Naive thymus-derived CD4-positive, alpha-beta T cell (primary cell): ENCODE data around the gene PXDN. TPM values are rescaled to one million over a fixed set of nuclear protein-coding genes. Genes with fewer than 3 reads are reported as not detected.

Source experiments
- ATAC-seq: fragments of 150-1000 bp; cut with Tn5 transposase; 2 replicates; pipeline ENCODE4 v1.10.0; 2021; ENCODE audit warnings: mild to moderate bottlenecking, moderate library complexity
- CTCF ChIA-PET: fragments of 350-600 bp; sonication (Branson Sonifier 250); formaldehyde crosslinking; loops from one replicate; lab custom pipeline; 2021; ENCODE audit warnings: antibody characterized with exemption; lab: Charles Lee
- POLR2A ChIA-PET: fragments of 350-600 bp; sonication (Branson Sonifier 250); formaldehyde crosslinking; loops from one replicate; lab custom pipeline; 2021; ENCODE audit warnings: antibody characterized with exemption, inconsistent platforms; lab: Charles Lee
- DNase-seq, 9 donors: peaks; one replicate each; pipeline versions ENCODE4 v3.0.0 to v3.0.0-alpha.2; 2020 to 2022; ENCODE audit warnings: mixed read lengths in 1 of 9
- H3K27ac ChIP-seq: one replicate; pipeline ENCODE4 v1.7.0; 2013; ENCODE audit warnings: mild to moderate bottlenecking, low read depth, low read length, moderate library complexity
- H3K27me3 ChIP-seq, 2 donors: one replicate each; pipeline ENCODE4 v1.7.0; 2013; ENCODE audit warnings: low read length in 2 of 2, mild to moderate bottlenecking in 2 of 2, moderate library complexity in 2 of 2; ENCODE audit not compliant: control insufficient read depth in 2 of 2, insufficient read depth in 2 of 2
- H3K36me3 ChIP-seq, 3 experiments: 1 replicate in 2 of 3; 2 replicates in 1 of 3; pipeline ENCODE4 v1.7.0; 2013; ENCODE audit warnings: low read length in 3 of 3, mild to moderate bottlenecking in 3 of 3, moderate library complexity in 1 of 3; ENCODE audit not compliant: insufficient read depth in 3 of 3, control insufficient read depth in 2 of 3
- H3K4me1 ChIP-seq, 2 donors: one replicate each; pipeline ENCODE4 v1.7.0; 2013; ENCODE audit warnings: low read length in 2 of 2, mild to moderate bottlenecking in 2 of 2, moderate library complexity in 1 of 2; ENCODE audit not compliant: control insufficient read depth in 2 of 2, insufficient read depth in 2 of 2
- H3K4me3 ChIP-seq: 2 replicates; pipeline ENCODE4 v1.7.0; 2013; ENCODE audit warnings: mild to moderate bottlenecking, low read length
- H3K9me3 ChIP-seq, 3 experiments: 1 replicate in 2 of 3; 2 replicates in 1 of 3; pipeline ENCODE4 v1.7.0; 2013; ENCODE audit warnings: low read length in 3 of 3; ENCODE audit not compliant: control insufficient read depth in 2 of 3
- H3K27ac Mint-ChIP-seq, 9 donors: one replicate each; pipeline ENCODE4 v1.8.0; 2020 to 2022; ENCODE audit warnings: mixed read lengths in 9 of 9, mild to moderate bottlenecking in 8 of 9, moderate library complexity in 5 of 9, inconsistent platforms in 2 of 9
- H3K27me3 Mint-ChIP-seq, 5 donors: one replicate each; pipeline ENCODE4 v1.8.0; 2021 to 2022; ENCODE audit warnings: mixed read lengths in 5 of 5, mild to moderate bottlenecking in 1 of 5
- H3K36me3 Mint-ChIP-seq, 5 donors: one replicate each; pipeline ENCODE4 v1.8.0; 2020 to 2022; ENCODE audit warnings: mixed read lengths in 5 of 5, mild to moderate bottlenecking in 3 of 5, inconsistent platforms in 1 of 5
- H3K4me1 Mint-ChIP-seq, 7 donors: one replicate each; pipeline ENCODE4 v1.8.0; 2020 to 2022; ENCODE audit warnings: mixed read lengths in 7 of 7, mild to moderate bottlenecking in 3 of 7, inconsistent platforms in 1 of 7
- H3K4me3 Mint-ChIP-seq, 10 donors: one replicate each; pipeline ENCODE4 v1.8.0; 2020 to 2022; ENCODE audit warnings: mild to moderate bottlenecking in 10 of 10, mixed read lengths in 10 of 10, moderate library complexity in 6 of 10, inconsistent platforms in 2 of 10
- H3K9me3 Mint-ChIP-seq, 11 donors: one replicate each; pipeline ENCODE4 v1.8.0; 2020 to 2022; ENCODE audit warnings: mixed read lengths in 11 of 11, mild to moderate bottlenecking in 4 of 11, inconsistent platforms in 1 of 11, moderate library complexity in 1 of 11
- intact Hi-C, 2 donors: fragments of 100-400 bp; cut with micrococcal nuclease; formaldehyde crosslinking; loops; one replicate each; pipeline ENCODE4 v1.15.1; 2023
- polyA plus RNA-seq, 2 donors: library from polyadenylated mRNA; unstranded; fragments of 300-500 nt; fragmentation: Illumina TruSeq; gene quantifications; one replicate each; pipeline ENCODE4 v1.2.3, GENCODE V29; 2021
- total RNA-seq, 6 experiments: library from RNA in 5 of 6; stranded (reverse) in 5 of 6; gene quantifications; 1 replicate in 5 of 6; 2 replicates in 1 of 6; pipeline ENCODE4 v1.2.3 and lab custom pipeline; 2021 to 2026

PXDN gene
- total and polyA plus RNA-seq, 7 experiments from 2014 or later = 0.47 to 3.1 (median 1.00) TPM; not detected in 3

DNA sequence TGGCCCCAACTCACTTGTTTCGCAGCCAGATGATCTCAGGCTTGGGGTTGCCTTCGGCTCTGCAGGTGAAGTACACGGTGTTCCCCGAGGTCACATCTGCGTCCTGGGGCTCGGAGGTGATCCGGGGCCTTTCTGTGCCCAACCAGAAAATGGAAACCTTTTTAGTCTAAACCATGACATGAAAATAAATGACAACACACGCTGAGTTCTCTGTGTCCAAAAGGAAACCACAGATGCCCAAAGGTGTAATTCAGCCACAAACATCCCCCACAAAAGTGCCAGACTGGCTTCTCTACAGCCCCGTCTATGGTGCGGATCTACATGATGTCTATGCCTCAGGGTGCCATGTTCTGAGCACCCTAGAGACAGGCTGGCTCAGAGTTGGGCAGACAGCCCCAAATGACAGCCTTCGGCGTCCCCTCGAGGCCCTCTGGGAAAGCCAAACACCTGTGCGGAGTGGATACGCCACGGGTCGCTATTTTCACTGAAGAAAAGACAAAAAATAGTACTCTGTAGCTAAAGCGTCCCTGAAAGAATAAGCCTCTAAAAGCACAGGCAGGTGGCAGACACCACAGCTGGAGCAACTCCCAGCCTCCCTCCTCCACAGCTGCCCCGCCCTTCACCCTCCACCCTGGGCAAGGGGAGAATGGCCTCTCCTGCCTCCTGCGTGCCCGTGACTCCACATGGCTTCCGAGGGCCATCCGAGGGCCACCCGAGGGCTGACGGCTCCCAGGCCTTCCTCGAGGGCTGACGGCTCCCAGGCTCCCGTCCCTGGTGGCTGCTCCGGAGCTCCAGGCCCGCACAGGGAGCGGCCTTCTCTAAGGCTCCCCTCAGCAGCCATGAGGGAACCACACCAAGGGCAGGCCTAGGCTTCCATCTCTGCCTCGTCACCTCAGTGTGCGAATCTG is 67.1 kb downstream of the PXDN start:
- Histone ChIP-seq H3K27me3 (no peaks in the 10 kb centered on the region), H3K36me3 (no peaks in the 10 kb centered on the region), H3K27ac (no peak overlapping the region), H3K4me3 (no peak overlapping the region), H3K4me1 (no peaks in the 10 kb centered on the region), H3K9me3 (no peaks in the 10 kb centered on the region)
- H3K4me1 Mint-ChIP-seq = no peaks in the 10 kb centered on the region
- CTCF ChIA-PET = no interaction called here
- H3K9me3 Mint-ChIP-seq = no peaks in the 10 kb centered on the region
- H3K4me3 Mint-ChIP-seq = no peak overlapping the region
- no peaks in the 10 kb centered on the region for H3K36me3 Mint-ChIP-seq
- intact Hi-C loops = no loop called here
- POLR2A ChIA-PET = no interaction called here
- no peak overlapping the region for H3K27ac Mint-ChIP-seq
- no peak for DNase-seq
- peaks cover 0 to 20% (median 4%) of the 10 kb centered on the region in 5 donors for H3K27me3 Mint-ChIP-seq
- ATAC-seq = no peak

DNA sequence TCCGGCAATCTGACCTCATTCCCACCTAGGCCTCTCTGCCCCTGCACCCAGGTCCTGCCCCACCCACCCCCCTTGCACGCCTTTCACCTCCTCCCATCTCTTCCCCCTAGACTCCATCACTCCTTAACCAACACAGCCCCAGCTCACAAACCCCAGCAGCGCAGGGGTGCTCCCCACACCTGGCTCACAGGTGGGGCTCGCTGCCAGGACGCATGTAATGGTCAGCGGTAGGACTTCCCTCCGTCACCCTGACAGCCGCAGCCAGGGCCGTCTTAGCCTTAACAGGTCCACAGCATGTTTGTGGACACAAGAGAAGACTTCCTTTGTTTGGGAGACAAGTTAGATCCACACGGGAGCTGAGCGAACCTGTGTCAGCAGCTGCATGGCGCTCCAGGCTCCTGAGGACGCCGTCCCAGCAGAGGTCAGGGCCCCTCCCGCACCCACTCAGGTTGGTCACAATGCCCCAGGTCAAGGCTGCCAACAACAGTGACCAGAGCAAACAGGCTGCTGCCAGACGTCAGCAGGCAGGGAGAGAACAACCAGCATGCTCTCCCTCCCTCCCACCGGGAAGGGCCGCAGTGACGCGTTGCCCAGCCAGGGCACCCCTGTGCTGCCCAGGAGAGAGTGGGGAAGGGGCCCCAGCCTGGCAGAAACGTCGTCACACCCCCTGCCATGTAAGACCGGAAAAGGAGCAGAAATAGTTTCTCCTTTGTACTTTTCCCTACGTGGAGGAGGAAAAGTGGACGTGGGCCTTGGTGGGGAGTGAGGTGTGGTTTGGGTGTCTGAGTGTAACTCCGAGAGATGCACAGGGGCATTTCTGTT is 68.0 kb downstream of the PXDN start:
- CTCF ChIA-PET = no interaction called here
- H3K36me3 ChIP-seq = no peaks in the 10 kb centered on the region
- Mint-ChIP-seq H3K27me3 (peaks cover 0 to 20% (median 4%) of the 10 kb centered on the region in 5 donors), H3K4me3 (no peak overlapping the region), H3K4me1 (no peaks in the 10 kb centered on the region), H3K36me3 (no peaks in the 10 kb centered on the region), H3K9me3 (no peaks in the 10 kb centered on the region), H3K27ac (no peak overlapping the region)
- DNase-seq (no peak), ATAC-seq (no peak)
- no peaks in the 10 kb centered on the region for H3K27me3 ChIP-seq
- H3K9me3 ChIP-seq = no peaks in the 10 kb centered on the region
- H3K27ac ChIP-seq = no peak overlapping the region
- POLR2A ChIA-PET = no interaction called here
- H3K4me3 ChIP-seq = no peak overlapping the region
- intact Hi-C loops = no loop called here
- no peaks in the 10 kb centered on the region for H3K4me1 ChIP-seq

DNA sequence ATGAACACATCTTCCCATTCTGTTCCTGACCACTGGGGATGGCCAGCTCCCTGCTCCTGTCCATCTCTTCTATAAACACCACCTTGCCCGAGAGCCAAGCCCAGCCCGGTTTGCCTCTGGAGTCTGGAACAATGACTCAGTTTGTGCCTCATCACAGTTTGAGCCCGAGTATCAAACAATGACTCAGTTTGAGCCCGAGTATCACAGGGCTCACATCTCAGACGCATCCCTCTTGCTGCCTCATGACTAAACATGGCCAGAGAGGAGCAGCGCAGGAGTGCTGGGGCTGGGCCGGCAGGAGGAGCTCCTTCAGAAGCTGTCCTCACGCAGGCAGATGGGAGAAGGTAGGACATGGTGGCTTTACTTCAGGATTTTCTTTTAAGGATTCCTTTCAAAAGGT is 68.7 kb downstream of the PXDN start:
- Mint-ChIP-seq H3K27ac (no peak overlapping the region), H3K4me1 (no peaks in the 10 kb centered on the region), H3K27me3 (peaks cover 0 to 16% (median 4%) of the 10 kb centered on the region in 5 donors), H3K36me3 (no peaks in the 10 kb centered on the region), H3K4me3 (no peak overlapping the region), H3K9me3 (no peaks in the 10 kb centered on the region)
- Histone ChIP-seq H3K4me1 (no peaks in the 10 kb centered on the region), H3K9me3 (no peaks in the 10 kb centered on the region), H3K27me3 (no peaks in the 10 kb centered on the region), H3K27ac (no peak overlapping the region), H3K4me3 (no peak overlapping the region), H3K36me3 (no peaks in the 10 kb centered on the region)
- intact Hi-C loops = no loop called here
- ATAC-seq (no peak), DNase-seq (no peak)
- ChIA-PET CTCF (no interaction called here), POLR2A (no interaction called here)

DNA sequence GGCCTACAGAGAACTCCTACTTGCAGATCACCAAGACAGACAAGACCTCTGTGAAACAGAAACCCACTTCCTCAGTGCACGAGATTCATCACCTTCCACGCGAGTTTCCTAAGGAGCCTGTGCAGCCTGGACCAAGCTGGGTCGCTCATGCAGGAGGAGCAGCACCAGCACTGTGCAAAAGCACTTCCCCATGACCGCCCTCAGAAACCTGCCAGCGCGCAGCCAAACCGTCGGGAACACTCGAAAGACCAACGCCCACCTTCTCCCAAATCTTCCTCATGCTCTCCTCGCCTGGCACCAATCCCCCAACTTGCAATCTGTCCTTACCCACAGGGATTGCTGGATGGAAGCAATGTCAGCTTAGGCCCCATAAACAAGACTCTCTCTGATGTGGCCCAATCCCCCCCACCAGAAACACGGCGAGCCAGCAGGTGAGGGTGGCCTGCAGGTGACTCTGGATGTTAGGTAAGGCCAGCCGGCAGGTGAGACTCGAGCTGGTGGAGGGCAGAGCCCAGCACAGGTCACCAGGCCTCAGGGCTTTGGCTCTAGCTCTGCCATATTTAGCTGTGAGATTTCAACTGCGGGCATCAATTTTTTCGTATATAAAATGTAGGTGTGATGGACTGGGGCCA is 69.4 kb downstream of the PXDN start:
- Mint-ChIP-seq H3K4me1 (no peaks in the 10 kb centered on the region), H3K9me3 (no peaks in the 10 kb centered on the region), H3K27me3 (peaks cover 0 to 14% (median 4%) of the 10 kb centered on the region in 5 donors), H3K36me3 (no peaks in the 10 kb centered on the region), H3K27ac (no peak overlapping the region), H3K4me3 (no peak overlapping the region)
- ChIA-PET CTCF (no interaction called here), POLR2A (no interaction called here)
- DNase-seq = no peak
- H3K4me3 ChIP-seq = no peak overlapping the region
- no peak overlapping the region for H3K27ac ChIP-seq
- no peaks in the 10 kb centered on the region for H3K4me1 ChIP-seq
- no peaks in the 10 kb centered on the region for H3K27me3 ChIP-seq
- no peaks in the 10 kb centered on the region for H3K9me3 ChIP-seq
- no peaks in the 10 kb centered on the region for H3K36me3 ChIP-seq
- ATAC-seq = no peak
- intact Hi-C loops = no loop called here

DNA sequence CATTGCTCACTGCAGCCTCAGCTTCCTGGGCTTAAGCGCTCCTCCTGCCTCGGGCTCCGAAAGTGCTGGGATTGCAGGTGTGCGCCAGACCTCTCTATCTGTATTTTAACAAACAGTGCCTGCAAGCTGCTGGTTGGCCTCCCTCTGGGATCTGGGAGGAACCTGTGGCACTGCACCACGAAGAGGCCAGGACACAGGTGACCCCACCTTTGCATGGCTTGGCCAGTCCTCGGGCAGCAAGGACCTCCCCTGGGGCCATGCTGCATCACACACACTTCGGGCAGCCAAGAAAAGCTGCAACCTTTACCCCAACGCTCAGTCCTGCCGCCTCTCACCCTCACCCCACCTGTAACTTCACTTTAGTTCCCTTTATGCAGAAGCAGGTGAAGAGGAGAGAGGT is 70.0 kb downstream of the PXDN start:
- no peaks in the 10 kb centered on the region for H3K9me3 ChIP-seq
- peaks cover 0 to 14% (median 4%) of the 10 kb centered on the region in 5 donors for H3K27me3 Mint-ChIP-seq
- no peaks in the 10 kb centered on the region for H3K4me1 ChIP-seq
- H3K4me1 Mint-ChIP-seq = no peaks in the 10 kb centered on the region
- no peaks in the 10 kb centered on the region for H3K9me3 Mint-ChIP-seq
- ATAC-seq (no peak), DNase-seq (no peak)
- no peaks in the 10 kb centered on the region for H3K36me3 Mint-ChIP-seq
- POLR2A ChIA-PET = no interaction called here
- intact Hi-C loops = no loop called here
- H3K27ac Mint-ChIP-seq = no peak overlapping the region
- no peak overlapping the region for H3K27ac ChIP-seq
- no peaks in the 10 kb centered on the region for H3K36me3 ChIP-seq
- no peak overlapping the region for H3K4me3 Mint-ChIP-seq
- H3K4me3 ChIP-seq = no peak overlapping the region
- no peaks in the 10 kb centered on the region for H3K27me3 ChIP-seq
- CTCF ChIA-PET = no interaction called here

DNA sequence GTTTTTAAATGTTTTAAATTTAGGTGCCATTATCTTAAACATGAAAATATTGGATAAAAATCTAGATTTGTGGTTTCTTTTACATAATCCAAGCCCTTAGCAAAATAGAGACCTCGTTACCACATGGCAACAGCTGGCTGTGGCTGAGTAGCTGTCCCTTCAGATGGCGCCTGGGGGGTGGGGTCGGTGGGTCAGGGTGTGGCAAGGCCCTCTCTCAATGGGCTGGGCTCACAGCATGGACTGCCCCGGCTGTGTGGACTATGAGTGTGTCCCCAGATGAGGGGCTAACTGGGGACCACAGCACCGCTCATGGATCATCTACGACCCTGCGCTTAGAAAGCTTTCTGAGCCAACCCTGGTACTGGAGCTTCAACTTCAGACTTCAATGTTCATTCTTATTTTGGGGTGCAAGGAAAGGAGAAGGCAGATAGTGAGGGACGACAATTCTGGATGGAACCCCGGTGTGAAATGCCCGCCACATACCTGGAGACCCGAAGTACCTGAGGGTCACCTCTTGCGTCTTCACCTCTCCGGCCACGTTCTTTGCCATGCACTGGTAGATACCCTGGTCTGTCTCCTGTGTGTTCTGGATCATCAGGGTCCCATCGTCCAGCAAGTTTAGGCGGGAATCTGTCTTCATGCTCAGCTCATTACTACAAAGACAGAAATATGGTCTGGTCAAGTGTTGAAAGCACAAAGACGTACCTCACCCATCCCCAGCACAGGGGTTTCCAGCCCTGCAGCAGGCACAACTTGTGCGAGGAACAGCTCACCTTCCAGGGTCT is 71.0 kb downstream of the PXDN start:
- ATAC-seq = no peak
- H3K27ac Mint-ChIP-seq = no peak overlapping the region
- CTCF ChIA-PET = no interaction called here

More for the DNA sequence above, 71.0 kb downstream of the PXDN start:
- Histone ChIP-seq H3K36me3 (no peaks in the 10 kb centered on the region), H3K27me3 (no peaks in the 10 kb centered on the region), H3K4me1 (no peaks in the 10 kb centered on the region), H3K27ac (no peak overlapping the region), H3K9me3 (no peaks in the 10 kb centered on the region), H3K4me3 (no peak overlapping the region)
- Mint-ChIP-seq H3K9me3 (peaks cover 0 to 4% (median 0%) of the 10 kb centered on the region in 11 donors), H3K4me1 (no peaks in the 10 kb centered on the region), H3K36me3 (no peaks in the 10 kb centered on the region), H3K27me3 (peaks cover 0 to 14% (median 4%) of the 10 kb centered on the region in 5 donors), H3K4me3 (no peak overlapping the region)
- DNase-seq = no peak
- POLR2A ChIA-PET = no interaction called here
- intact Hi-C loops = no loop called here
